Measurements from ENCODE around the gene SORT1.
"Not testable (repeated sequence)": the region's sequence is repeated elsewhere in the genome, so short reads cannot be mapped to it uniquely, and the experiment has no call there.

The SORT1 gene

DNA sequence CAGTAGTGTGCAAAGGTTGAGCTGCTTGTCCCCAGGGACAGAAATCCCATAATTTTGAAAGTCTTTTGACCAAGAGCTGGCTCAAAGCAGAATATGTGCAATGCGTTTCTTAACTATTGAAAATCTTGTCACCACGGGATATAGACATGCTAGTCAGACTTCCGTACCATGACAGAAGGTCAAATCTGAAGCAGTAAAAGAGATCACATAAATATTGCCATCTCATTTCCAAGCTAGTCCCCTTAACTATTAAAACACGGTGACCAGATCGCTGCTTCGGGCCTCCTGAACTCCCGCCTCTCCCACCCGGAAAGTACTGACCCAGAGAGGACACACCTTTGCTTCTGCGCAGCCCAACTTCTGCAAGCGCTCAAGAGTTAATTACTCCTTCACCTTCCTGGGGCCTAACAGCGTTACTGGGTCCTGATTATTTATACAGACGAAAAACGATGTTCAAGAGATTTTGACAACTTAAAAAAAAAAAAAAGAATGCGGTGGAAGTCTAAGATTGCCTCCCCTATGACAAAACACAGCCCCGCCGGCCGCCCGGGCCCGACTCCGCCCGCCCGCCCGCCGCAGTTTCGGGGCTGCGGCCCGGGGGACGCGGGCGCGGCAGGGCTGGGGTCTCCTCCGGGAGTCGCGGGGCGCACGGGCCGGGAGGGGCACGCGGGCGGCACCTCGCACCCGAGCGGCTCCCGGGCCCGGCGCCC lies 692 bp downstream of the SORT1 start:
- DNase-seq: peak; percentile 3

DNA sequence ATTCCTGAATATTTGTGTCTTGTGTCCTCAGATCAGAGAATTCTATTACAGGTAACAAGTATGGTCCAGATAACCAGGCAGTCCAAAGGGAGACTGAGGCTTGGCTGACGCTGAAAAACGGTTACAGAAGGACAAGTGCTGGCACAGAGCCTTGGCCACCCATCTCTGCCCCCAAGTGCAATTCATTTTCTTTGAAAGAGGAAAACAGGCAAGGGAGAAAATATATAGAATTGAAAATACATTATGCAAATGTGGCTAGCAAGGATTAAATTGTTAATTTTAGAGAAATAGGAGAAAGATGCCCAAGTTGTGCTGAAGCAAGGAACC lies 1.2 kb downstream of the SORT1 start:
- no peak for DNase-seq

GRCh38 chr1:109395602-109396512 lies 1.9 kb downstream of the SORT1 start:
- DNase-seq: no peak

GRCh38 chr1:109395282-109395599 lies 2.5 kb downstream of the SORT1 start:
- DNase-seq: not testable (repeated sequence)

DNA sequence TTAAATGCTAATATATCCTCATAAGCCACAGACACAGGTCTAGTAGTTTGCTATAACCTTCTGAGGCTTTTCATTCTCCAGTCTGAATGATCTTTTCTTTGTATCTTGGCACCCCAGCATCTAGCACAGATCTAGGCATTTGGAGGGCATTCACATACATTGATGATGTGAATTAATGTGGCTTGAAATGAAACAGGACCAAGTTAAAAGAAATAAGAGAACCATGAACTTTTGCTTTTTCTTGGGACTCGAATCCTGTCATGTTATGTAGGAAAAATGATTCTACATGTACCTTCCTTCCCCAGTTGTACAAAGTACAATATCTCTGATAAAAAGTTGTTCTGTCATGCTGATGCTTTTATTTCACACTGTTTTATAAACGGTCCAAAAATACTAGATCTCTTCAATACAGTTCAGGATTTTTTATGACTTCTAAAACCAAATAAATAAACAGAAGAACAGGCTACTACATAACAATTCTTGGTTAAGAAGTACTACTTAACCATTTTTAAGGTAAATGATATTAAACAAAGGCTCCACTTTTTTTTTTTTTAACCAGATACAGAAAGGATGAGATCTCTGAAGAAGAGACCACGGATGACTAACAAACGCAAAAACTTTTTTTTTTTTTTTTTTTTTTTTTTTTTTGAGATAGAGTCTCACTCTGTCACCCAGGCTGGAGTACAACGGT lies 3.0 kb downstream of the SORT1 start:
- DNase-seq: no peak

- no peak for DNase-seq
These were observed 4.0 kb downstream of the SORT1 start for GRCh38 chr1:109393617-109394233.

DNA sequence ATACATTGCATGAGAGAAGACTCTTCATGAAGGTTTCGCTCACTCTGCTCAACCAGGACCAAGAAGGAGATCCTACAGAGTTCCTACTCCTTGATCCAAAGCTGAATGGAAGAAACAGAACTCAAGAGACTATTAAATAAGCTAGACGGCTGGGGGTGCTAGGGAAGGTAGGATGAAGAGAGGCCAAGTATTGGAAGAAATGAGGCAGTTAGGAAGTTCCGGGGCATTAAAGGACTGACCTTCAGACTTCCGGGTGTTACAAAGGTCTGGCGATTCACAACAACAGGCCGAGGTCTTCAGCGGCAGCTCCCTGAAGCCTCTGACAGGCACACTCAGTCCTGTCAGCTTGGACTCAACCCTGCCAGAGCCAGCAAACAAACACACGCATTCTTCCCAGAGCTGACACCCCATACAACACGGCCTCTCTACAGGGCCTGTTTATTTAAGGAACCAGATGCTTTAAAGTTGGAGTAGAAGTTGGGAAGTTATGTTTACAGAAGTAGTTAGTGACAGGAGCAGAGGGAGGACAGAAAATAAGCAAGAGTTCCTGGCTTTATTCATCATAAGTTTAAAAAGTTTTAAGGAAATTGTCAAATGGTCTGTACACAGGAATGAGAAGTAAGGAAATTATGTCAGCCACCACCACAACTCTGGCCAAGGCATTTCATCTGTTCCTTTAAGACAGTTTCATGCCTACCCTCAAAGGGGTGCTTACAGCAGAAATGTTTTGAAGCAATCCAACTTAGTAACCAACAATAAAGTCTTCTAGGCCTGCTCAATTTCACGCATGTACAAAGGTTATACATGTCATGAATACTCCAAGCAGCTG lies 4.7 kb downstream of the SORT1 start:
- no peak for DNase-seq

DNA sequence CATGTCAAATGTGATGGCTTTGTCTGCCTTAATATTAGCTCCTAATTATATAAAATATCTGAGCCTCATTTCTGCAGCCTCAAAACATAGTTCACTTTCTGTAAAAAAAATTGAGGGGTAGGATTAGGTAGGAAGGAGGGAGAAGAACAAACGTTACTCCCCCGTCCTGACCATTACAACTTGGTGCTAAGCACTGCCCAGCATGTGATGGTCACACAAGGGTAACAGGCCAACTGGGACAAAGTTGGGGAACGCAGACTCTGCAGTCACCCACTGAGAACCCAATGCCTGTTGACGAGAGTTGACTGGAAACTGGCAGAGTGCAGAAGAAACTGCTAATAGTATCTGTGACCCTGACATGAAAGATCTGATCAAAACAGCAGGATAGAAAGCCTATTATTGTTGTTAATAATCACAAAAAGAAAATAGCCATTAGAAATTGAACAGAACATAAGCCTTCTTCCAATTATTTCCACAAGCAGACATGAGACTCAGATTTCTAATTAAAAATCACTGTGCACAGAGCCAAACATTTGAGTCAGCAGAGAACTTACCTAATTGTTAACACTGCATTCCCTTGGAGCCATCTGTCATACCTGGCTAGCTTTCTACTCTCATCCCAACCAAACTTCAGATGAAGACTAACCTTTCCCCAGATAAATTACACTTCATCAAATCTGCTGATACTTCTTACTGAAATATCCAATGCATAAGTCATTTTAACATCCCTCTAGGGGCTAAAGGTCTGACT lies 5.5 kb downstream of the SORT1 start:
- no peak for DNase-seq

DNA sequence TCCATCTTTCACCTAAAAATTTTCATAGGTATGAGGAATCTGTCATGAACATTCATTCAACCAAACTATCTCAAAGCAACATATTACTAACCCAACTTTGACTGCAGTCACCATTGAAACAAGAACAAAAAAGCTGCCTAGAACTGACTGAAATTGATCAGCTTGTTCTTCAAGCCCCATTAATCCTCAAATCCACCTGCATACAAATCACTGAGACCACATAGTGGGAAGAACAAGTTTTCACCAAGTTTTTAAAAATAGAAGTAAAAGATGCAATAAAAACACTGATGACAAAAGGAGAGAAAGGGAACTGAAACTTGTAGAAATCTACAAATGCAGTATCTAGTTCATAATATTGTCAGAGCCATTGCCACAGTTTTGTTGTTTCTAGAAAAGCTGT lies 6.1 kb downstream of the SORT1 start:
- no peak for DNase-seq

GRCh38 chr1:109391157-109391556 lies 6.6 kb downstream of the SORT1 start:
- no peak for DNase-seq

GRCh38 chr1:109389638-109390341 lies 7.9 kb downstream of the SORT1 start:
- no peak for DNase-seq

GRCh38 chr1:109388884-109389637 lies 8.7 kb downstream of the SORT1 start:
- DNase-seq: no peak

GRCh38 chr1:109388208-109388711 lies 9.5 kb downstream of the SORT1 start:
- DNase-seq: no peak

GRCh38 chr1:109386054-109386717 lies 11.5 kb downstream of the SORT1 start:
- no peak for DNase-seq

GRCh38 chr1:109385417-109385816 lies 12.3 kb downstream of the SORT1 start:
- no peak for DNase-seq

GRCh38 chr1:109383854-109384253 lies 13.9 kb downstream of the SORT1 start:
- no peak for DNase-seq

DNA sequence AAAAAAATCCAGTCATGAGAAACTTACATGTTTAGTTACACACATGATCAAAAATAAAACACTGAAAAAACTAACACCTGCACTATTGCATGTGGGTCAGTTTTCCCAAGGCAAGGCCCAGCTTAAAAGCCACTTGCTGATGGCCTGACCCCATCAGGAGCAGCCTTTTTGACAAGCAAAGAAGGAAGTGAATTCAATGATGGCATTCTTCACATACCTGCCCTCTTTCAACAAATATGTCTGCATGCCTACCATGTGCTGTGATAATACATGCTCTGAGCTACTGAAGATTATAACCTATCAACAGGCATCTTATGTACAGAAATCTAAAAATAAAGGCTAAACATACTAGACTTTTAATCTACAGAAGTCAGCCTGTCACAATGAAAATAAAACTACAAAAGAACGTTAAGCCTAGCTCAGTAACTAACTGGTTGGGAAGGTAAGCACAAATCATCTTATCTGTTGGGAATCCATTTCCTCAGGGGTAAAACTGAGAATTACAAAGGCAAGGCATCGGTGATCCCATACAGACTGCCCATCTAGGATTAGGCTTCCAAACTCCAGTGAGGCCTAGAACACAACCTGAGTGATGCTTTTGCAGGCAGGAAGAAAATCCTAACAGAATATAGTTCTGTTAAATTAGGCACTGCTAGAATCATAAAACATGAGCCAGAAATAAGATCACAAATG lies 14.5 kb downstream of the SORT1 start:
- DNase-seq: no peak

DNA sequence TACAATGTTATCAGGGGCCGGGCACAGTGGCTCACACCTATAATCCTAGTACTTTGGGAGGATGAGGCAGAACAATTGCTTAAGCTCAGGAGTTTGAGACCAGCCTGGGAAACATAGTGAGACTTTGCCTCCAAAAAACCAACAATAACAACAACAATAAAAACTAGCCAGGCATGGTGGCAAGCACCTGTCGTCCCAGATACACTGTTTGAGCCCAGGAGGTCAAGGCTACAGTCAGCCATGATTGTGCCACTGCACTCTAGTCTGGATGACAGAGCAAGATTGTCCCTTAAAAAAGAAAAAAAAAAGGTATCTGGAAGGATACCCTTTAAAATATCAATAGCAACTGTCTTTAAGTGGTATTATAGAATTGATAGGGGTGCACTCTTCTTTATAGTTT lies 16.1 kb downstream of the SORT1 start:
- DNase-seq: no peak

DNA sequence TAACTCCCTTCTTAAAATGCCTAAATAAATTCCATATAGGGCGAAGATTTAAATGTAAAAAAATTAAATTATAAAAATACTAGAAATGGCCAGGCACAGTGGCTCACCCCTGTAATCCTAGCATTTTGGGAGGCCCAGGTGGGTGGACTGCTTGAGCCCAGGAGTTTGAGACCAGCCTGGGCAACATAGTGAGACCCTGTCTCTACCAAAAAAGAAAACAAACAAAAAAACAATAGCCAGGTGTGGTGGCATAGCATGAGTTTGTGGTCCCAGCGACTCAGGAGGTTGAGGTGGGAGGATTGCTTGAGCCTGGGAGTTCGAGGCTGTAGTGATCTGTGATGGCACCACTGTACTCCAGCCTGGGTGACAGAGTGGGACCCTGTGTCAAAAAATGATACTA lies 17.8 kb downstream of the SORT1 start:
- no peak for DNase-seq

All from T-helper 9 cell (primary cell).